Adrenal gland (tissue), 12 donors: ENCODE results near the gene PPFIA4. TPM values are rescaled to one million over a fixed set of nuclear protein-coding genes. Genes with fewer than 3 reads are reported as not detected.

Experiments used
- DNase-seq, 7 donors: peaks; one replicate each; pipeline ENCODE4 v3.0.0-alpha.2; 2019 to 2020
- H3K27ac ChIP-seq, 5 donors: fragments of 200-600 bp; sonication (generic) in 4 of 5; 1 replicate in 3 of 5; 2 replicates in 2 of 5; pipeline versions ENCODE4 v1.5.1 to v1.8.0; 2016 to 2020; ENCODE audit warnings: mild to moderate bottlenecking in 1 of 5
- H3K27me3 ChIP-seq: fragments of 200-600 bp; 2 replicates; pipeline ENCODE4 v1.8.0; 2021
- H3K36me3 ChIP-seq, 2 donors: fragments of 200-600 bp; replicated peaks in 1 of 2; 1 replicate in 1 of 2; 2 replicates in 1 of 2; pipeline versions ENCODE4 v1.5.1 to v1.8.0; 2018 to 2022
- H3K4me1 ChIP-seq, 2 donors: fragments of 200-600 bp; replicated peaks in 1 of 2; 1 replicate in 1 of 2; 2 replicates in 1 of 2; pipeline versions ENCODE4 v1.5.1 to v1.8.0; 2018 to 2021
- H3K4me3 ChIP-seq, 4 donors: fragments of 200-600 bp; sonication (generic) in 3 of 4; one replicate each; pipeline ENCODE4 v1.5.1; 2016 to 2018
- H3K9me3 ChIP-seq, 3 donors: fragments of 200-600 bp; sonication (generic) in 1 of 3; replicated peaks in 1 of 3; 1 replicate in 2 of 3; 2 replicates in 1 of 3; pipeline versions ENCODE4 v1.5.1 to v1.8.0; 2016 to 2021
- POLR2A ChIP-seq, 2 donors: fragments of 450-650 bp; IDR thresholded peaks; one replicate each; pipeline ENCODE4 v1.6.1; 2017; ENCODE audit warnings: antibody characterized with exemption in 2 of 2, mild to moderate bottlenecking in 2 of 2, moderate library complexity in 1 of 2
- WGBS, 4 donors: extraction: QIAGEN DNeasy Blood & Tissue Kit in 2 of 4; methylation state at CpG; one replicate each; pipeline versions ENCODE4 v1.1.5 to v1.1.7; 2013 to 2017; 5-methylcytosine and 5-hydroxymethylcytosine counted together
- intact Hi-C, 2 donors: fragments of 100-400 bp; cut with DNase I; formaldehyde crosslinking; loops; one replicate each; pipeline versions ENCODE4 v1.14.1 to v1.15.0; 2022 to 2023
- polyA plus RNA-seq, 3 donors: library from polyadenylated mRNA; stranded (reverse); fragments of 200-250 nt in 2 of 3; fragments of 350-450 nt in 1 of 3; fragmentation: Illumina TruSeq in 1 of 3; extraction: RNeasy Lipid Tissue Mini Kit (QIAGEN cat#74804) in 1 of 3; gene quantifications; one replicate each; pipeline ENCODE4 v1.2.3, GENCODE V29; 2013 to 2014
- total RNA-seq, 9 donors: library from RNA; depleted of rRNA in 4 of 9; stranded (reverse); fragments of >200 nt in 4 of 9; fragments of 120-200 nt in 1 of 9; fragmentation: NEBNext Ultra II Directional in 1 of 9; extraction: Animal tissue kit (Norgen Biotek cat#: 25700) in 1 of 9; gene quantifications; one replicate each; pipeline versions ENCODE4 v1.1.0 to v1.2.4, GENCODE V29; 2013 to 2023
- TF ChIP-seq, protein P1 (sequence below), 6 experiments: fragments of 450-650 bp in 4 of 6; fragments of 200-600 bp in 2 of 6; sonication (generic) in 1 of 6; IDR thresholded peaks; 1 replicate in 5 of 6; 2 replicates in 1 of 6; pipeline versions ENCODE4 v1.5.1 to v1.8.0; 2016 to 2021; ENCODE audit warnings: antibody characterized with exemption in 6 of 6, mild to moderate bottlenecking in 2 of 6, moderate library complexity in 1 of 6
- donor health status: healthy with polysubstance abuse.
- donor health status: Bipolar disorder and iron deficiency.
- donor health status: DM: yes; HTN: yes; CAD: no.
- donor health status: DM: no; HTN: no; CAD: no.
- donor health status: DM: no; HTN: no; CAD: no.
- donor health status: DM: yes; HTN: yes; CAD: no.

PPFIA4 gene
- total and polyA plus RNA-seq, 12 donors, result 0.12 to 2.9 (median 0.48) TPM

DNA sequence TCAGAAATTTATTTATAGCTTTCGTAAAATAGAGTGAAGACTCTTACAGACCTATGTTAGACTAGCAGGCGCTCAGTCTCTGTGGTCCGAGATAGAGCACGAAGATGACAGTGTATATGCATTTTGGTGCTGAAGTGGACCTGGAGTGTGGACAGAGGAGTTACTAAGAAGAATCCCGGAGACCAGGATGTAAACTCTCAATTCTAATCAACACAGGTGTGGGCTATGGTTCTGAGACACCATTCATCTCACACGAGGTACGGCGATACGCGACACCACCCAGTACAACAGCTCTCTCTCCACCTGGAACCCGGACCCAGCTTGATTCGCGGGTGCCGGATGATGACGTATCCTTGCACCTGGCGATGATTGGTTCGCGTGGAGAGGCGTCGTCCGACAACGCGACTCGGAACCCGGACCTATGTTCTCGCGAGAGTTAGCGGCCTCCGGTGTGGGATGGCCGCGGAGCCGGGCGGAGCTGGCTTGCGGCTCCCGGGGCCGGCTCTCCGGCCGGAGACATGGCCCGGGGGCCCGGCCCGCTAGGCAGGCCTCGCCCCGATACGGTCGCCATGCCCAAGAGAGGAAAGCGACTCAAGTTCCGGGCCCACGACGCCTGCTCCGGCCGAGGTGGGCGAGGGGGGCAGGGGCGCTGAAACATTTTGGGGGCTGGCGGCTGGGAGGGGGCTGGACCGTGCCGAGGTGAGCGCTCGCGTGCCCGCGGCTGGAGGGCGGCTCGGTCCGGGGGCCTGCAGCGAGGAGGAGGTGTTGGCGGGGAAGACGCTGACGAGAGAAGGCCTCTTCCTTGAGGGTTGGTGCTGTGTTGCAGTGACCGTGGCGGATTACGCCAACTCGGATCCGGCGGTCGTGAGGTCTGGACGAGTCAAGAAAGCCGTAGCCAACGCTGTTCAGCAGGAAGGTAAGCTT lies 19.1 kb upstream of the PPFIA4 start, which contains the start of gene TMEM183A:
TSS of gene TMEM183A (plus strand) at position 427 of the 924 bp plus-strand sequence. CDS start at position 519, 92 bp downstream.
- Histone ChIP-seq H3K4me1 (peaks cover 7 to 27% of the 10 kb centered on the region in 2 donors), H3K9me3 (no peaks in the 10 kb centered on the region), H3K4me3 (peak within 1 kb of the TSS in 3 of 4 donors; percentile 45 to 88 (median 72)), H3K27me3 (no peaks in the 10 kb centered on the region), H3K36me3 (peaks cover 0 to 27% of the 10 kb centered on the region in 2 donors), H3K27ac (peak within 1 kb of the TSS; percentile 87 to 93 (median 89))
- DNase-seq, result peak; percentile 97 to 99 (median 98)
- intact Hi-C loops, result no loop called here
- TF ChIP-seq, protein P1, sequence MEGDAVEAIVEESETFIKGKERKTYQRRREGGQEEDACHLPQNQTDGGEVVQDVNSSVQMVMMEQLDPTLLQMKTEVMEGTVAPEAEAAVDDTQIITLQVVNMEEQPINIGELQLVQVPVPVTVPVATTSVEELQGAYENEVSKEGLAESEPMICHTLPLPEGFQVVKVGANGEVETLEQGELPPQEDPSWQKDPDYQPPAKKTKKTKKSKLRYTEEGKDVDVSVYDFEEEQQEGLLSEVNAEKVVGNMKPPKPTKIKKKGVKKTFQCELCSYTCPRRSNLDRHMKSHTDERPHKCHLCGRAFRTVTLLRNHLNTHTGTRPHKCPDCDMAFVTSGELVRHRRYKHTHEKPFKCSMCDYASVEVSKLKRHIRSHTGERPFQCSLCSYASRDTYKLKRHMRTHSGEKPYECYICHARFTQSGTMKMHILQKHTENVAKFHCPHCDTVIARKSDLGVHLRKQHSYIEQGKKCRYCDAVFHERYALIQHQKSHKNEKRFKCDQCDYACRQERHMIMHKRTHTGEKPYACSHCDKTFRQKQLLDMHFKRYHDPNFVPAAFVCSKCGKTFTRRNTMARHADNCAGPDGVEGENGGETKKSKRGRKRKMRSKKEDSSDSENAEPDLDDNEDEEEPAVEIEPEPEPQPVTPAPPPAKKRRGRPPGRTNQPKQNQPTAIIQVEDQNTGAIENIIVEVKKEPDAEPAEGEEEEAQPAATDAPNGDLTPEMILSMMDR (IDR thresholded peaks at IDR 0.05), result no peak
- TF ChIP-seq POLR2A (IDR thresholded peaks at IDR 0.05), result peak; percentile 79 to 96
- WGBS, 4 donors, result 0 to 1% (median 1%) methylated on average over 19 to 78 of the region's 78 CpGs

DNA sequence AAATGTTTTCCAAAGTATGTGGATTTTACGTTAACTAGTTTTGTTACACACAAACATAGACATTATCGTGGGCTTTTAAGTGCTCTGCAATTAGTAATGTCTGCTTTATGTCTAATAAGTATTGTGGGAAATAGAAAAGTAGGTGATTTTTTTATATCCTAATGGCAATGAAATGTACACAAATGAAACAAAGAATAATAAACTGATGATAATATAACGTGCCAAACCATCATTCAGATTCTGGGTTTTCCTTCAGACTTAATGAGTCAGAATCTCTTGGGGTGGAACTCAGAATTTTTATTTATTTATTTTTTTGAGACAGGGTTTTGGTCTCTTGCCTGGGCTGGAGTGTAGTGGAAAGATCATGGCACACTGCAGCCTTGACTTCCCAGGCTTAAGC lies 17.1 kb upstream of the PPFIA4 start:
- Histone ChIP-seq H3K4me3 (no peak overlapping the region), H3K4me1 (peaks cover 7 to 27% of the 10 kb centered on the region in 2 donors), H3K36me3 (peaks cover 0 to 43% of the 10 kb centered on the region in 2 donors), H3K27me3 (no peaks in the 10 kb centered on the region), H3K9me3 (no peaks in the 10 kb centered on the region), H3K27ac (no peak overlapping the region)
- no peak for DNase-seq
- intact Hi-C loops, result no loop called here
- WGBS, 4 donors, result 79 to 86% (median 84%) methylated on average over 3 of the region's 3 CpGs
- TF ChIP-seq POLR2A (IDR thresholded peaks at IDR 0.05), result no peak
- TF ChIP-seq, protein P1 (IDR thresholded peaks at IDR 0.05), result no peak

DNA sequence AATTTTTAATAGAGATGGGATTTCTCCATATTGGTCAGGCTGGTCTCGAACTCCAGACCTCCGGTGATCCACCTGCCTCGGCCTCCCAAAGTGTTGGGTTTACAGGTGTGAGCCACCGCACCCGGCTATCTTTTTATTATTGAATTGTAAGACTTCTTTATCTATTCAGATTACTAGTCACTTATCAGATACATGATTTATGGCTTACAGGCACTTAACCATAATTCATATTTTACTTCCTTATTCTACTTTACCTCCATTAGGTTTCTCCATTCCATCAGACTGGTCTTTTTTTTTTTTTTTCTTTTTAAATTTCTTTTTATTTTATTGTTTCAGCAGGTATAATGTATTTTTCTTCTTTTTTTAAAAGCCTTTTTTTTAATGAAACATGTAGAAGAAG lies 14.7 kb upstream of the PPFIA4 start:
- H3K4me1 ChIP-seq, result peaks cover 7 to 24% of the 10 kb centered on the region in 2 donors
- TF ChIP-seq POLR2A (IDR thresholded peaks at IDR 0.05), result no peak
- H3K9me3 ChIP-seq, result no peaks in the 10 kb centered on the region
- no peaks in the 10 kb centered on the region for H3K27me3 ChIP-seq
- intact Hi-C loops, result no loop called here
- DNase-seq, result no peak
- no peak overlapping the region for H3K4me3 ChIP-seq
- 95 to 100% (median 98%) methylated on average over 5 of the region's 5 CpGs for WGBS, 4 donors
- H3K36me3 ChIP-seq, result peaks cover 0 to 67% of the 10 kb centered on the region in 2 donors
- no peak overlapping the region for H3K27ac ChIP-seq

DNA sequence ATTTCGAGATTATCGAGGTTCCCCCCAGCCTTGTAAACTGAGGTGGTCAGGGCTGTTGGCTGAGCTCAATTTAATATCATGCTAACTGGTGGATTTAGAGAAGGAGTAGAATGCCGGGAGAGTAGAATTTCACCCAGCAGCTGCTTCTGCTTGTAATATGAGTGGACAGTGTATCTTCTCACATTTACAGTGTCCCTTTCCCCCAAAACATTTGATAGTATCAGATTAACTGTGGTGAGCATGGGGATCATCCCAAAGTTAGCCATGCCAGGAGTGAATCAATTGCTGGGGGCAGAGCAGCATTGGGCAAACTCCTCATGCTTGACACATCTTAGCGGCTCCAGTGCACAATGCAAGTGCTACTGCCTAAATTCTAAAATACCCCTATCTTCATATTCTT lies 9.2 kb upstream of the PPFIA4 start:
- intact Hi-C loops, result no loop called here
- no peak overlapping the region for H3K4me3 ChIP-seq
- no peak overlapping the region for H3K27ac ChIP-seq
- no peaks in the 10 kb centered on the region for H3K27me3 ChIP-seq
- WGBS, 4 donors, result 90 to 94% (median 91%) methylated on average over 4 of the region's 4 CpGs
- H3K36me3 ChIP-seq, result peaks cover 0 to 94% of the 10 kb centered on the region in 2 donors
- no peak for DNase-seq
- TF ChIP-seq, protein P1 (IDR thresholded peaks at IDR 0.05), result no peak
- TF ChIP-seq POLR2A (IDR thresholded peaks at IDR 0.05), result no peak
- H3K9me3 ChIP-seq, result no peaks in the 10 kb centered on the region
- no peaks in the 10 kb centered on the region for H3K4me1 ChIP-seq
